ENCODE measurements around the gene CAMTA1.
A peak's percentile ranks its signal among the peaks of the same experiment; 100 is the strongest.

The CAMTA1 gene

GRCh38 chr1:7491109-7491817 is 706.0 kb downstream of the CAMTA1 start:
- no peak for DNase-seq

- DNase-seq, result no peak
Observed at GRCh38 chr1:7491818-7492173, 706.5 kb downstream of the CAMTA1 start.

DNA sequence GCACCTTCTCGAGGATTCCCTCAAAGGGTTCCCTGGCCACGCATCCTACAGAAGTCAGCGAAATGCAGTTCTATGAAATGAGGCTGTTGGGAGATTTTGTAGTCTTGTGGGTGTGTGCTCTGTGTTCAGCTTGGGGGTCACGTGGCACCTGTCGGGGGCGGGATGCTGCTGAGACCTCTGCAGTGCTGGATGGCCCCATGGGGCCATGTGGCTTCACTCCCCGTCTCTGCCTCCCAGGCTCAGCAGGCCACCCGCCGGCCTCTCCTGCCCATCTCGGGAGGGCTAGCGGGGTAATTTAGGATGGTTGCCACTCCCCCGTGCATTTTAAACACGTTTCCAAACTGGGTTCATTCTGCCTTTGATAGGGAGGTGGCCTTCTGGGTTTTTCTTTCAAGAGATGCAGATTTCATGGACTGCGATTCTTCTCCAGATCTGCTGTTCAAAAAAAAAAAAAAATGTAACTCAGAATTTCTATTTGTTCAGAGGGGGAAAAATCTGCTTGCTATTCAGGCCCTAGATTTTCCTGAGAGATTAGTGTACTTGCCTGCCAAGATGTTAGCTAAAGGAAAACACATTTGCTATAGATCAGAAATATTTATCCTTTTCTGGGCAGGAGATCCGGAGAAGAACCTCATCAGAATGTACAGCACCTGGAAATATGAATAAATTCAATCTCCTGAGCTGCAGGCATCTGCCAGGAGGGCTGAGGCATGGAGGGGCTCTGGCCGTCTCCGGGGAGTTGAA is 708.6 kb downstream of the CAMTA1 start:
- no peak for DNase-seq

- no peak for DNase-seq
Observed at GRCh38 chr1:7495962-7496361, 710.7 kb downstream of the CAMTA1 start.

DNA sequence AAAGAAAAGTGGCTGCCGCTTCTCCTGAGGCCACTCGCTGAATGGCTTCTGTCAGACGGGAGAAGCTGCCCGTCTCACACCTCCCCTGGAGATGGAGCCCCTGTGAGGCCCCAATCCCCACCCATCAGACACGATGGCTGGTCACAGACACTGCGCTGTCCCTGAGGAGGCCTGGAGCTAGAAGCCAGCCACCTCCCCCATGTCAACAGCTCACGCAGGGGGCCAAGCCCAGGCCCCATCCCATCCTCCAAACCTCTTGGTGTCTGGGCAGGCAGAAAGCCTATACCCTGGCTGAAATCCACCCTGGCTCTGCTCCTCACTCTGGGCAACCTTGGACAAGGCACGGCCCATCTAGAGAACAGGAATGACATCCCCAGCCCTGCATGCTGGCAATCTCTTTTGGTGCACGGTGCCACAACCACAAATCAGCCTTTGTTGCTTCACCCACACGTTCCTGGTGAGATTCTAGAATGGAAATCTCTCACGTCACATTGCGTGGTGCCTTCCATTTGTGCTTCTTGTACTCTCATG is 711.9 kb downstream of the CAMTA1 start:
- DNase-seq, result no peak

DNA sequence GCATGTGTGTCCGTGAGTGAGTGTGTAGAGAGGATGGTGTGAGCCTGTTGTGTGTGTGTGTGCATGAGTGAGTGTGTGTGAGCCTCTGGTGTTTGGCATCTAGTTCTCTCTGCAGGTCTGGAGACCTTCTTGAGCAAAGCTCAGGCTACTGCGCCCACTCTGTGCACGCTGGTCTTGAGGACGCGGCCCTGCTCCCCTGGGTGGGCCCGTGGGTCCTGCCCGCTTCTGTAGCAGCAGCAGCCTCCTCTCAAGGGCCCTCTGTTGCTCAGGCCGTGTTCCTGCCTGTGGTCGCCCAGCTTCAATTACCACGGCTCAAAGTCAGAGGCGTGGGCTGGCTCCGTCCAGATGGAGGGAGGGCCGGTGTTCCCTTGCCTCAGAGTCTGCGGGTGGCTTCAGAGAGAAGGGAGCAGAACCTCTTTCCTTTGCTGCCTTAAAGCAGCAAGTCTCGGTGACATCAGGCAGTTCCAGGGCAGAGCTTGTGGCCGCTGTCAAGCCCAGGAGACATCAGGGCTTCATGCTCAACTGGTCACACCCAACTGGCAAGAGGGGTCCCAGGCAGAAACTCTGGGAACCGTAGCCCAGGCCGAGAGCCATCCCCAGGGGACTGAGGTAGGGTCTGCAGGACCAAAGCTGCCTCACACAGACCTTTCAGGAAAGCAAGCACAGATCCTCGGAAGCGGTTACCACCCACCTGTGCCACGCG is 715.3 kb downstream of the CAMTA1 start:
- peak; percentile 59 for DNase-seq

DNA sequence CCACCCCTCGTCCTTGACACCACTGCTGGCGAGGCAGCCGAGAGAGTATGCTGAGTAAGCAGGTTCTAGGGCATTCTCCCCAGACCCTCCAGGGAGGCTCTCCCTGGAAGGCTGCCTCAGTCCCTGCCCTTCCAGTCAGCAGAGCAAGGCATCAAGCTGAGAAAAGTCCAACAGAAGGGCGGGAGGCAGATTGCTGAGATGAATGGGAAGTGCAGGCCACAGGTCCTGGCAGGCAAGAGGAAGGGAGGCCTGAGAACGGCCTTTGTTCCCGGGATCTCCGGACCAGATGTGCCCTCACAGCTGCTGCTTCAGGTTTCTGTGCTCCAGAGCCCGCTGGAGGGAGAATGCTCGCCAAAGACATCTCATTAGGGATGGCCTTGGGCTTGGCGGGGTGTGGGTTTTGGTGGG is 715.8 kb downstream of the CAMTA1 start:
- DNase-seq, result peak; percentile 79

DNA sequence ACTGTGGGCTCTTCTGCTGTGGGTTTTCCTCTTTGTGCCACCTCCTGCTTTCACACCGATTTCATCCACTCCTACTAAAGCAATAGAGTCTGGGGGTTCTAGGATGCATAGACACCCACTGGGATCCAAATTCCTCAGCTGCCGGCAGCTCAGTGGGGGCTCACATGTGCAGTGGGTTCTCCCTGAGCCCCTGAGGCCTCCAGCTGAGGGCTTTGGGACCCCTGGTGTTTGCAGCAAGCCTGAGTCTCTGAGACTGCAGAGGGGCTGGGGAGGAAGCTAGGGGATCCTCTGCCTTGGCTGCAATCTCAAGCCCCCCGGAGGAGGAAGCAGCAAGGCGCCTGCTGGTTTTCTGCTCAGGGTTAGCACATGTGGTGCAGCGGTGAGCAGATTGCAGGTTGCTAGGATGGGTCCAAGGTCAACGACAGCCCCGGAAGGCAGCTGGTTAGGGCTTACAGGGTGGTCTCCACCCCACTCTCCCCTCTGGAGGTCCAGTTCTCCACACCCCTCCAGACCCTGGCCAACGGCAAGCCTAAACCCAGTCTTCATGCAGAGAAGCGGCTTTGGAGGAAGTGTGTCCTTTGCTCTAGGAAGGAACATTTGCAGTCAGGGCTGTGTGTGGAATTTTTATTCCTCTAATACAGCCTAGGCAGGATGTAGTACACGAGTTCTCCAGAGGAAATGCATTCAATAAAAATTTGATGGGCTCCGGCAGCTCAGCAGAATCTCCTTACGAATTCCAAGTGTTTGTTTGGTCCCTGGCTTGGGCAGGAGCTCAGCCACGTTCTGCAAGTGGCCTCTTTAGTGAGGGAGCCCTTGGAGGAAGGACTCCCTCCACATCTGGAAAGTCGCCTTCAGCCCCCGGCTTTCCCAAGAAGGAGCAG is 716.7 kb downstream of the CAMTA1 start:
- DNase-seq, result peak; percentile 45

DNA sequence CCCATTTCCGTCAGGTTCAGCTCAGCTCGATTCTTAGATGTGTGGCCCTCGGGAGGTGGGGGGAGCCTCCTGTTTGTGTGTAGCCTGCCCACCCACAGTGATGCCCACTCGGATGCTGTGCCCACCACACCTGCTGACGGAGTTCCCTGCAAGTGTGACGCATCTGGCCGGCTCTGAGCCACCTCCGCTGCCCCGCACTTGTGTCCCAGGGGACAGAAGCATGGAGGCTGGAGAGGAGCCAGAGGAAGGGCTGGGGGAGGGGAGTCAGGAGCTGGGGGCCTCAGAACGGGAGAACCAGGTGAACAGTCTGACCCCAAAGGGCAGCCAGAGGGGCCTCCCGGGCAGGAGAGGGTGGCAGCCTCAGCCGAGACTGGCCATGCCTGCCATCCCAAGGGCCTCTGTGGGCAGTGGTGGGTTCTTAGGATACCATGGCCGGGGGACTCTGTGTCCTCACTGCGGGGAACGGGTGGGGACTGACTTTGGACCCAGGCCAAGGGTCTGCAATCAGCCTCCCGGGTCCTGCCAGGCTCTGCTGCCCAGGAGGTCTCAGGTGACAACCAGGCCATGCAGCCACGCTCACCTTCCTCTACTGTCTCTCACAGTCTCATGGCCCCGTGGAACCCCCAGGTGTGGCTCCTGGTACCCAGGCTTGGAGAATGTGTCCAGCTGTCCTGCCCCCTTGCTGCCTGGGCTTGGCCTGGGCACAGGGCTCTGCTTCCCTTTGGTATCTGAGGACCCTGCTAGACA is 718.6 kb downstream of the CAMTA1 start:
- DNase-seq, result no peak

DNA sequence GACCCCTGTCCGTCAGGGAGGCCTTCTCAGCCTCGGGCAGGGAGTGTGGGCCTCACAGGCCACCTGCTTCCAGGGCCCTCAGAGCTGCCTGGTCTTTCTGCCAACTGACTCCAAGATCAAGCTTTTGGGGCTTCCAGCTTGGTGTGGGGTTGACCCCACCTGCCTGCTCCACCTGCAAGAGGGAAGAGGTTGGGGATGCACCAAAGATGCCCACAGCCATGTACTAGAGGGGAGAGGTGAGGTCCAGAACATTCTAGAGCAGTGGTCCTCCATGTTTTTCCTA is 719.1 kb downstream of the CAMTA1 start:
- no peak for DNase-seq

- no peak for DNase-seq
Observed at GRCh38 chr1:7505094-7505770, 720.0 kb downstream of the CAMTA1 start.

DNA sequence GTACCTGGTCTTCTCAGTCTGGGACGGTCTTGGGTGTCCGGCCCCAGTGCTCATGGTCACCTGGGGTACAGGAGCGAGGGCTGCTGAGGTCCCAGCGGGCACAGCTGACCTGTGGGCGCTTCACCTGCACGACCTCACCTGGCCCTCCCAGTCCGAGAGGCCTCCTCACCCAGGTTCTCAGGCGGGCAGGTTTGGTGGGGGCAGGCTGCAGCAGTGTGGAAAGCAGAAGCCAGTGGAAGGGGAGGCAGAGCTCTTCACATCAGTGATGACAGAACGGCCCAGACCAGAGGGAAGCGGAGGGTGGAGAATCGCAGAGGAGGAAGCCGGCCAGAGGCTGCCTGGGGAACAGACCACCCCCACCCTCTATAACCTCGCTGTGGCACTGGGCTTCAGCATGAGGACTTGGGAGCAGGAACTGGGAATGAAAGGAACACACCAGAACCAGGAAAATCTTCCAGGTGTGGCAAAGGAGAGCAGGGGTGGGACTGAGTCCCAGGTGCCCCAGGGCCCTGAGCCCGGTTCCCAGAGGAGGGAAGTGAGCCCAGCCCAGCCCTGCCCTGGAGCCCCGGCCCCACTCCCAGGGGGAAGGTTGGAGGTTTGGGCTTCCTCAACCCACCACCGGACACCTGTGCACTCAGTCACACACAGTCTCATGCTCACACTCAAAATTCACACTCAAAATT is 720.7 kb downstream of the CAMTA1 start:
- no peak for DNase-seq

- no peak for DNase-seq
Observed at GRCh38 chr1:7506454-7507284, 721.4 kb downstream of the CAMTA1 start.

GRCh38 chr1:7507285-7508019 is 722.2 kb downstream of the CAMTA1 start:
- no peak for DNase-seq

- DNase-seq, result no peak
Observed at GRCh38 chr1:7508052-7508933, 723.0 kb downstream of the CAMTA1 start.

DNA sequence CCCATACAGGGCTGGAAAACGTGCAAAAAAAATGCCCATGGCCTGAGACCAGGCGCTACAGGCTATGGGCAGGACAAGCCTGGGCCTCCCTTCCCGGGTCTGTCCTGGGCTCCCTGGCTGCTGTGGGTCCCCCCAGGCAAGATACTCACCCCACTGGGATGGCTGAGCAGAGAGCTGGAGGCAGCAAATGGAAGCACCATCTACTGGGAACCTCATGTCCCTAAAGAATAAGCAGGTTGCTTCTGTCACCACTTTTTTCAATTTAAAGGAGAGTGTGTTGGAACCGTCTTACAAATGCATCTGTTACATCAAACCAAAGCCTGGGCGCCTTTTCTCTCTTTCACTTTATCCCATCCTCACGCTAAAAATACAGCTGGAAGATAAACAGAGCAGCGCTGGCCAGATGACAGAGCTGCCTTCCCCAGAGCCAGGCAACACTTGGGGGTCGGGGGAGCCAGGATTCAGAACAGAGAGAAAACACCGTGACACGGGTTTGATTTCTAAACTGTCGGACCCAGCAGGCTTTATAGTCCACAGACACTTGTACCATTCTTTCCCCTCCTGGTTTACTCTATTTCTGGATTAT is 723.8 kb downstream of the CAMTA1 start:
- DNase-seq, result no peak

GRCh38 chr1:7509598-7509997 is 724.3 kb downstream of the CAMTA1 start:
- DNase-seq, result no peak
